Ascending aorta (tissue), 2 donors: ENCODE measurements around the gene HDAC9. TPM values are rescaled to one million over a fixed set of nuclear protein-coding genes. Genes with fewer than 3 reads are reported as not detected.
"Not testable (repeated sequence)": the region's sequence is repeated elsewhere in the genome, so short reads cannot be mapped to it uniquely, and the experiment has no call there.

ENCODE experiments used
- DNase-seq, 2 donors: peaks; one replicate each; pipeline ENCODE4 v3.0.0-alpha.2; 2019; ENCODE audit warnings: low spot score in 2 of 2
- H3K27ac ChIP-seq, 2 donors: fragments of 200-600 bp; sonication (generic); one replicate each; pipeline ENCODE4 v1.5.1; 2016 to 2017; ENCODE audit warnings: mild to moderate bottlenecking in 1 of 2
- H3K27me3 ChIP-seq: fragments of 200-600 bp; sonication (generic); one replicate; pipeline ENCODE4 v1.5.1; 2017
- H3K36me3 ChIP-seq, 2 donors: fragments of 200-600 bp; sonication (generic); one replicate each; pipeline ENCODE4 v1.5.1; 2016
- H3K4me1 ChIP-seq, 2 donors: fragments of 200-600 bp; sonication (generic); one replicate each; pipeline ENCODE4 v1.5.1; 2016 to 2017; ENCODE audit warnings: mild to moderate bottlenecking in 1 of 2
- H3K4me3 ChIP-seq, 2 donors: fragments of 200-600 bp; sonication (generic); one replicate each; pipeline ENCODE4 v1.5.1; 2016 to 2017; ENCODE audit warnings: mild to moderate bottlenecking in 1 of 2
- H3K9me3 ChIP-seq, 2 donors: fragments of 200-600 bp; sonication (generic); one replicate each; pipeline ENCODE4 v1.5.1; 2016
- CTCF ChIP-seq, 3 experiments: fragments of 200-600 bp in 2 of 3; fragments of 450-650 bp in 1 of 3; sonication (generic) in 2 of 3; IDR thresholded peaks; one replicate each; pipeline ENCODE4 v1.5.1; 2016 to 2019; ENCODE audit warnings: antibody characterized with exemption in 3 of 3, mild to moderate bottlenecking in 1 of 3, moderate library complexity in 1 of 3
- intact Hi-C: fragments of 100-400 bp; cut with DNase I; formaldehyde crosslinking; loops from one replicate; pipeline ENCODE4 v1.15.1; 2023
- total RNA-seq: library from RNA; depleted of rRNA; stranded (reverse); fragments of >200 nt; gene quantifications from one replicate; pipeline ENCODE4 v1.1.0, GENCODE V29; 2016

HDAC9 gene
- total RNA-seq, 1 donor from 2014 or later = 33.4 TPM

GRCh38 chr7:18974803-18975202 is 479.3 kb downstream of the HDAC9 start:
- no peak for DNase-seq
- H3K27me3 ChIP-seq = no peaks in the 10 kb centered on the region
- TF ChIP-seq CTCF (IDR thresholded peaks at IDR 0.05) = no peak
- no peak overlapping the region for H3K4me3 ChIP-seq
- H3K4me1 ChIP-seq = peaks cover 0 to 30% of the 10 kb centered on the region in 2 donors
- intact Hi-C loops = loop anchor here (5.0 kb wide), 1 partner anchor 132 kb away; no protein-coding TSS in a partner anchor
- H3K9me3 ChIP-seq = no peaks in the 10 kb centered on the region
- H3K36me3 ChIP-seq = no peaks in the 10 kb centered on the region
- H3K27ac ChIP-seq = peak overlapping the region; percentile 64 to 73

DNA sequence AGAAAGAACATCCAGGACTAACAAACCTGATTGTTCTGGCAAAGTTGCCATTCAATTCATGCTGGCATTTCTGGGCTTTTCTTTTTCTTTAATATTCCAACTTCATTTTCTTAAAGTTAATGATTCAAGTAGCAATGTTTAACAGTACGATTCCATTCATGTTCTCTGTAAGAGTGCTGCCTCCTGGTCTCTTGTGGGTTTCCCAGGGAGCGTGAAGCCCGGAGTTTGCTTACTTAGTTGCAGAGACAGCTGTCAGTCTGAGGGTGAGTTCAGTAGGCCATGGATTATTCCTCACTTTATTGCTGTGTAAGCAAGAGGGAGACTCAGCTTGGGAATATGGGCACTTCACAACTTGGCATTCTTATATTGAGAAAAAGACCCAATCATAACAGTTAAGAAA is 479.7 kb downstream of the HDAC9 start:
- intact Hi-C loops = loop anchor here (5.0 kb wide), 1 partner anchor 132 kb away; no protein-coding TSS in a partner anchor
- H3K27ac ChIP-seq = peak overlapping the region; percentile 64 to 73

DNA sequence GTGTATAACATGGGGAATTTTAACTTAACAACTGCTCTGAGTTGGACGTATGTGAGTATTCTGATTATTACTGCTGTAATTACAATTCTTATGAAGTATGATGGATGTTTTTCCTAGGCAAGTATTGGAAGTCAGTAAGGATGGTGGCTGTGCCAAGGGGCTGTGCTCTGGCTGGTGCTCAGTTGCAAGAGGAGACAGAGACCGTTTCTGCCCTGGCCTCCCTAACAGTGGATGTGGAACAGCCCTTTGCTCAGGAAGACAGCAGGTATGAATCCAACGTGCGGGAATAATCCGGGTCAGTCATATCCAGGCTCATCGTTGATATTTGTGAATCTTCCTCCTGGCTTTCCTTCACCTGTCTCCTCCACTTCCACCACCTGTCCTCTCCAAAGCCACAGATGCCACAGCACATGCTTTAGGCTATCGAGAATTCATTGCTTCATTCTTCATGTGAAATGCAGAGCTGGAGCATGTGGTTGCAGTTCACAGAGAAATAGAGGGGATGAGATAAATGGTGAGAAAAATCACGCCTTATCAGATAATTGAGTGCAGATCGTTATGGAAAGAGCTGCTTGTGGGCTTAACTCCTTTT is 480.2 kb downstream of the HDAC9 start:
- Histone ChIP-seq H3K27ac (peak overlapping the region; percentile 64 to 73), H3K4me3 (no peak overlapping the region), H3K4me1 (peaks cover 0 to 30% of the 10 kb centered on the region in 2 donors), H3K9me3 (no peaks in the 10 kb centered on the region), H3K27me3 (no peaks in the 10 kb centered on the region), H3K36me3 (no peaks in the 10 kb centered on the region)
- no peak for TF ChIP-seq CTCF (IDR thresholded peaks at IDR 0.05)
- intact Hi-C loops = loop anchor here (5.0 kb wide), 1 partner anchor 132 kb away; no protein-coding TSS in a partner anchor
- DNase-seq = no peak

More for the DNA sequence above, 479.7 kb downstream of the HDAC9 start:
- no peak for DNase-seq
- no peaks in the 10 kb centered on the region for H3K36me3 ChIP-seq
- peaks cover 0 to 30% of the 10 kb centered on the region in 2 donors for H3K4me1 ChIP-seq
- no peaks in the 10 kb centered on the region for H3K27me3 ChIP-seq
- H3K9me3 ChIP-seq = no peaks in the 10 kb centered on the region
- no peak for TF ChIP-seq CTCF (IDR thresholded peaks at IDR 0.05)
- no peak overlapping the region for H3K4me3 ChIP-seq

- Histone ChIP-seq H3K27ac (peak overlapping the region; percentile 59 to 64), H3K9me3 (no peaks in the 10 kb centered on the region), H3K4me3 (no peak overlapping the region), H3K4me1 (peaks cover 0 to 30% of the 10 kb centered on the region in 2 donors), H3K36me3 (no peaks in the 10 kb centered on the region), H3K27me3 (no peaks in the 10 kb centered on the region)
- no peak for TF ChIP-seq CTCF (IDR thresholded peaks at IDR 0.05)
- DNase-seq = no peak
- intact Hi-C loops = loop anchor here (5.0 kb wide), 1 partner anchor 130 kb away; no protein-coding TSS in a partner anchor
These were observed 481.3 kb downstream of the HDAC9 start for GRCh38 chr7:18976715-18977471.

GRCh38 chr7:18978108-18978495 is 482.6 kb downstream of the HDAC9 start:
- H3K36me3 ChIP-seq = peaks cover 0 to 2% of the 10 kb centered on the region in 2 donors
- H3K4me3 ChIP-seq = no peak overlapping the region
- peaks cover 0 to 30% of the 10 kb centered on the region in 2 donors for H3K4me1 ChIP-seq
- DNase-seq = no peak
- intact Hi-C loops = loop anchor here (5.0 kb wide), 1 partner anchor 129 kb away; no protein-coding TSS in a partner anchor
- peak overlapping the region; percentile 59 to 64 for H3K27ac ChIP-seq
- H3K27me3 ChIP-seq = no peaks in the 10 kb centered on the region
- H3K9me3 ChIP-seq = no peaks in the 10 kb centered on the region
- TF ChIP-seq CTCF (IDR thresholded peaks at IDR 0.05) = no peak

DNA sequence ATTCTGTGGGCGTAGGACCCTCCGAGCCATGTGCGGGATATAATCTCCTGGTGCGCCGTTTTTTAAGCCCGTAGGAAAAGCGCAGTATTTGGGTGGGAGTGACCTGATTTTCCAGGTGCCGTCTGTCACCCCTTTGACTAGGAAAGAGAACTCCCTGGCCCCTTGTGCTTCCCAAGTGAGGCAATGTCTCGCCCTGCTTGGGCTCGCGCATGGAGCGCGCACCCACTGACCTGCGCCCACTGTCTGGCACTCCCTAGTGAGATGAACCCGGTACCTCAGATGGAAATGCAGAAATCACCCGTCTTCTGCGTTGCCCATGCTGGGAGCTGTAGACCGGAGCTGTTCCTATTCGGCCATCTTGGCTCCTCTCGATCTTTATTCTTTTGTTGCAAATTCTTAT is 495.2 kb downstream of the HDAC9 start:
- H3K27me3 ChIP-seq, DNase-seq, H3K4me3 ChIP-seq, H3K36me3 ChIP-seq, intact Hi-C loops, H3K4me1 ChIP-seq, H3K9me3 ChIP-seq, H3K27ac ChIP-seq: not testable (repeated sequence)
